GM06990 (cell line): ENCODE data around the gene THEM5.

Experiments used
- DNase-seq: peaks from one replicate; pipeline ENCODE4 v3.0.0-alpha.2; 2011; ENCODE audit not compliant: insufficient read length; ENCODE audit errors: extremely low read depth
- H3K27me3 ChIP-seq: replicated peaks from 2 replicates; pipeline ENCODE4 v1.6.0; 2011; ENCODE audit warnings: low read length; ENCODE audit not compliant: control insufficient read depth, insufficient read depth
- H3K36me3 ChIP-seq: 2 replicates; pipeline ENCODE4 v1.5.1; 2011; ENCODE audit warnings: low read length; ENCODE audit not compliant: control insufficient read depth, insufficient read depth
- H3K4me3 ChIP-seq: replicated peaks from 2 replicates; pipeline ENCODE4 v1.5.1; 2011; ENCODE audit warnings: low read depth, mild to moderate bottlenecking, control low read depth, low read length
- CTCF ChIP-seq: IDR thresholded peaks from 2 replicates; pipeline ENCODE4 v1.5.1; 2011; ENCODE audit warnings: low read length, control low read depth, mild to moderate bottlenecking, inconsistent platforms; ENCODE audit not compliant: insufficient read depth, poor library complexity, severe bottlenecking

Gene THEM5

GRCh38 chr1:151867765-151868411 lies 14.4 kb upstream of the THEM5 start:
- no peak for DNase-seq
- no peak for TF ChIP-seq CTCF

GRCh38 chr1:151867321-151867720 lies 13.8 kb upstream of the THEM5 start:
- DNase-seq: no peak
- Histone ChIP-seq H3K4me3 (no peak overlapping the region), H3K27me3 (no peaks in the 10 kb centered on the region; the same call in none of the 2 replicates), H3K36me3 (no peaks in the 10 kb centered on the region)
- TF ChIP-seq CTCF: no peak

More at GRCh38 chr1:151867765-151868411, 14.4 kb upstream of the THEM5 start:
- Histone ChIP-seq H3K36me3 (no peaks in the 10 kb centered on the region), H3K27me3 (no peaks in the 10 kb centered on the region; the same call in none of the 2 replicates), H3K4me3 (no peak overlapping the region)

DNA sequence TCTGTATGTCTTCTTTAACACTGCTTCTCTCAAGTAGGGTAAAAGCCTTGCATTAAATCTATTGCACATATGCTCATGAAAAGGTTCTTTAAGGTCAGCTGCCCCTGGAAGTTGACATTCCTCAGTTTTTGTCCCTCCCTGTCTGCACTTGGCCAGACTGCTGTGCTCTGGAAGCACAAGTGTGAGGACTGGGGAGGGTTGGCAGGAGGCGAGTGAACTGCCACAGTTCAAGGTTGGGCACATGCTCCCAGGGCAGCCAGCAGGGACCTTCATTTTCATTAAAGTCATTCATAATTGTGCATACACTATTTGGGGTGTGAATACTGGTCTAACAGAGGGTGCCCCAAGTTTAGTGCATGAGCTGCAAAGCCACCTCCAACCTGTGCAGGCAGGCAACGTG lies 10.9 kb upstream of the THEM5 start:
- no peak for TF ChIP-seq CTCF
- Histone ChIP-seq H3K27me3 (no peaks in the 10 kb centered on the region; the same call in none of the 2 replicates), H3K4me3 (no peak overlapping the region), H3K36me3 (no peaks in the 10 kb centered on the region)
- DNase-seq: no peak

DNA sequence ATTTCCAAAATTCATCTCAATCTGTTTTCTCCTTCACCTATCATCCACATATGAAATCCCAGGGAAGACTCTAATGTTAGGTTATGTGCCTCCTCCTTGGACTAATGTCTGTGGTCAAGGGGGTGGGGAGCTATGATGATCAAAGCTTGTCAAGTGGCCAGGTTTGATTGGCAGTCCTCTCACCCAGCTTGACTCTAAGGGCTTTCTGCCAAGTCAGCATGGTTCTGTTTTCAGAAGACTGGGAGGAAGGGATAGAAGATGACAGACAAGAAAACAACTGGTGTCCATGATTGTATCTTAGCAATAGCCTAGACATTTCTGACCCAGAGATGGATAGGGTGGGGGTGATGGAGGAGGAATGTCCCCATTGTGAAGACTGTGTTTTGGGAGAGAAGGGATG lies 9.1 kb upstream of the THEM5 start:
- TF ChIP-seq CTCF: no peak
- Histone ChIP-seq H3K4me3 (no peak overlapping the region), H3K27me3 (no peaks in the 10 kb centered on the region; the same call in none of the 2 replicates), H3K36me3 (no peaks in the 10 kb centered on the region)
- no peak for DNase-seq

GRCh38 chr1:151860504-151861187 lies 7.1 kb upstream of the THEM5 start:
- TF ChIP-seq CTCF: no peak
- DNase-seq: no peak
- Histone ChIP-seq H3K4me3 (no peak overlapping the region), H3K27me3 (no peaks in the 10 kb centered on the region; the same call in none of the 2 replicates), H3K36me3 (no peaks in the 10 kb centered on the region)
